Activated CD8-positive, alpha-beta memory T cell treated with anti-CD3 and anti-CD28 coated beads, Interleukin-2, amount 50 U/mL, for 24 hours (primary cell): ENCODE results near the gene RAB4A.

Source experiments
- DNase-seq: peaks from one replicate; pipeline ENCODE4 v3.0.0-alpha.2; 2020; ENCODE audit errors: extremely low read depth

RAB4A gene

GRCh38 chr1:229339086-229339485, 68.2 kb downstream of the RAB4A start:
- DNase-seq: no peak

GRCh38 chr1:229339520-229339919, 68.6 kb downstream of the RAB4A start:
- no peak for DNase-seq

- no peak for DNase-seq
Observed at GRCh38 chr1:229340496-229340895, 69.6 kb downstream of the RAB4A start.

GRCh38 chr1:229341774-229342655, 71.1 kb downstream of the RAB4A start:
- DNase-seq: peak; percentile 39

GRCh38 chr1:229342656-229343569, 72.0 kb downstream of the RAB4A start, which contains the start of gene CCSAP:
Gene CCSAP (minus strand): TSS chr1:229343047. CDS start chr1:229342465, 582 bp downstream.
- DNase-seq: no peak

GRCh38 chr1:229344139-229344538, 73.2 kb downstream of the RAB4A start:
- DNase-seq: no peak

GRCh38 chr1:229344937-229345684, 74.2 kb downstream of the RAB4A start:
- no peak for DNase-seq

- no peak for DNase-seq
Observed at GRCh38 chr1:229347528-229347927, 76.6 kb downstream of the RAB4A start.

GRCh38 chr1:229349463-229350385, 78.8 kb downstream of the RAB4A start:
- DNase-seq: no peak

GRCh38 chr1:229352975-229353374, 82.1 kb downstream of the RAB4A start:
- no peak for DNase-seq

GRCh38 chr1:229354226-229354625, 83.3 kb downstream of the RAB4A start:
- no peak for DNase-seq
